Fibroblast of mammary gland (primary cell): ENCODE measurements around the gene CENPF.

Source experiments
- DNase-seq: peaks from one replicate; pipeline ENCODE4 v3.0.0-alpha.2; 2010; ENCODE audit warnings: low read depth
- H3K4me3 ChIP-seq: 2 replicates; pipeline ENCODE4 v1.5.1; 2011; ENCODE audit warnings: low read depth, mild to moderate bottlenecking, low read length, moderate library complexity; ENCODE audit not compliant: control insufficient read depth
- CTCF ChIP-seq: conservative IDR thresholded peaks from 2 replicates; pipeline ENCODE4 v1.5.1; 2011; ENCODE audit warnings: low read depth, low read length, inconsistent platforms; ENCODE audit not compliant: control insufficient read depth, insufficient read depth

The CENPF gene

GRCh38 chr1:214698559-214698958, 95.6 kb downstream of the CENPF start:
- no peak for DNase-seq
- TF ChIP-seq CTCF, result no peak
- H3K4me3 ChIP-seq, result no peak overlapping the region

GRCh38 chr1:214700437-214700836, 97.4 kb downstream of the CENPF start:
- no peak for DNase-seq
- H3K4me3 ChIP-seq, result no peak overlapping the region
- TF ChIP-seq CTCF, result no peak

- H3K4me3 ChIP-seq, result no peak overlapping the region
- no peak for TF ChIP-seq CTCF
- peak; percentile 42 for DNase-seq
These were observed 99.6 kb downstream of the CENPF start for GRCh38 chr1:214702556-214702955.

- peak; percentile 77 for DNase-seq
- no peak for TF ChIP-seq CTCF
- no peak overlapping the region for H3K4me3 ChIP-seq
These were observed 104.5 kb downstream of the CENPF start for GRCh38 chr1:214707306-214708087.

- H3K4me3 ChIP-seq, result no peak overlapping the region
- TF ChIP-seq CTCF, result no peak
- peak; percentile 49 for DNase-seq
These were observed 105.4 kb downstream of the CENPF start for GRCh38 chr1:214708321-214708955.

- TF ChIP-seq CTCF, result no peak
- H3K4me3 ChIP-seq, result no peak overlapping the region
- no peak for DNase-seq
These were observed 106.2 kb downstream of the CENPF start for GRCh38 chr1:214709241-214709640.

- no peak for TF ChIP-seq CTCF
- DNase-seq, result no peak
- H3K4me3 ChIP-seq, result no peak overlapping the region
These were observed 109.7 kb downstream of the CENPF start for GRCh38 chr1:214712737-214713136.
